Osteoblast (primary cell): ENCODE results near the gene TARBP1. TPM values are rescaled to one million over a fixed set of nuclear protein-coding genes. Genes with fewer than 3 reads are reported as not detected.
"Not testable (repeated sequence)": the region's sequence is repeated elsewhere in the genome, so short reads cannot be mapped to it uniquely, and the experiment has no call there.

Experiments
- DNase-seq: peaks from one replicate; pipeline ENCODE4 v3.0.0; 2011; ENCODE audit warnings: low spot score, mixed read lengths; ENCODE audit not compliant: insufficient read length; ENCODE audit errors: missing footprints
- H2AFZ ChIP-seq: 2 replicates; pipeline ENCODE4 v1.6.0; 2011; ENCODE audit warnings: mild to moderate bottlenecking, low read length
- H3K27ac ChIP-seq: 2 replicates; pipeline ENCODE4 v1.5.1; 2011; ENCODE audit warnings: mild to moderate bottlenecking, low read depth, low read length, moderate library complexity
- H3K27me3 ChIP-seq: 2 replicates; pipeline ENCODE4 v1.6.0; 2012; ENCODE audit warnings: mild to moderate bottlenecking, control low read depth, inconsistent platforms, low read length, moderate library complexity; ENCODE audit not compliant: insufficient read depth
- H3K36me3 ChIP-seq: 2 replicates; pipeline ENCODE4 v1.5.1; 2011; ENCODE audit warnings: mild to moderate bottlenecking, low read length, control low read depth, moderate library complexity; ENCODE audit not compliant: insufficient read depth
- H3K4me1 ChIP-seq: 2 replicates; pipeline ENCODE4 v1.5.1; 2011; ENCODE audit warnings: mild to moderate bottlenecking, low read length, control low read depth, moderate library complexity; ENCODE audit not compliant: insufficient read depth
- H3K4me2 ChIP-seq: 2 replicates; pipeline ENCODE4 v1.6.0; 2011; ENCODE audit warnings: mild to moderate bottlenecking, low read length; ENCODE audit not compliant: insufficient read depth
- H3K4me3 ChIP-seq: fragments of 200-600 bp; sonication (generic); 3 replicates; pipeline ENCODE4 v1.5.1; 2012; ENCODE audit warnings: mild to moderate bottlenecking, low read length, inconsistent platforms; ENCODE audit not compliant: insufficient read depth
- H3K79me2 ChIP-seq: 2 replicates; pipeline ENCODE4 v1.6.0; 2012; ENCODE audit warnings: mild to moderate bottlenecking, low read length, control low read depth, inconsistent platforms; ENCODE audit not compliant: insufficient read depth
- H3K9me3 ChIP-seq: 2 replicates; pipeline ENCODE4 v1.5.1; 2011; ENCODE audit warnings: low read depth, low read length, control low read depth
- H4K20me1 ChIP-seq: 2 replicates; pipeline ENCODE4 v1.6.0; 2012; ENCODE audit warnings: mild to moderate bottlenecking, low read length, control low read depth; ENCODE audit not compliant: insufficient read depth
- CTCF ChIP-seq: IDR thresholded peaks from 2 replicates; pipeline ENCODE4 v1.5.1; 2011; ENCODE audit warnings: mild to moderate bottlenecking, low read depth, low read length, moderate library complexity; ENCODE audit errors: extremely low read depth
- total RNA-seq: library from RNA; depleted of rRNA; stranded (reverse); fragments of >200 nt; gene quantifications from 2 replicates; pipeline ENCODE4 v1.2.3, GENCODE V29; 2012

The TARBP1 gene
- total RNA-seq, 1 donor = 29.7 TPM

GRCh38 chr1:234519506-234519905, 40.5 kb upstream of the TARBP1 start:
- DNase-seq = no peak
- Histone ChIP-seq H3K36me3 (no peaks in the 10 kb centered on the region), H3K9me3 (no peaks in the 10 kb centered on the region), H2AFZ (no peak overlapping the region), H3K27me3 (no peaks in the 10 kb centered on the region), H3K4me3 (no peak overlapping the region), H3K4me1 (peaks cover 33% of the 10 kb centered on the region), H3K79me2 (no peaks in the 10 kb centered on the region), H4K20me1 (no peaks in the 10 kb centered on the region), H3K27ac (no peak overlapping the region), H3K4me2 (no peak overlapping the region)
- no peak for TF ChIP-seq CTCF

DNA sequence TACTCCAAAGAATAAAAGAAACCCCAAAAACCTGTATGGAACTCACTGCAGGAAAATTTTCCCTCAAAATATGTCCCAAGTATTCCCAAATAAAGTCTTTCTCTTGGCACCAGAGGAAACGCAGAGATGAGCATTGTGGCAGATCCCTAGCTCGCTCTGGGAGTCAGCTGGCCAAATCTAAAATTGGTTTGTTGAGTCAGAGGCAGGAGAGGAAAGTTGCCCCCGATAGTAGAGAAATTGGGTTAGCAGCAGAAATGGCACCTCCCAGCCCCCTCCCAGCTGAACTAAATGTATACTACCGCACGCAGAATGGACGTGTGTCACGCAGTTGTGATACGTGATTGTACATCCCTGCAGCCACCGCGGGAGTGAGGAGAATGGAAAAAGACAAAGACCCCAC, 39.9 kb upstream of the TARBP1 start:
- TF ChIP-seq CTCF = no peak
- H3K36me3 ChIP-seq = no peaks in the 10 kb centered on the region
- H3K4me2 ChIP-seq = no peak overlapping the region
- no peak overlapping the region for H3K4me3 ChIP-seq
- H3K79me2 ChIP-seq = no peaks in the 10 kb centered on the region
- H2AFZ ChIP-seq = no peak overlapping the region
- H3K9me3 ChIP-seq = no peaks in the 10 kb centered on the region
- peaks cover 29% of the 10 kb centered on the region for H3K4me1 ChIP-seq
- DNase-seq = no peak
- no peaks in the 10 kb centered on the region for H3K27me3 ChIP-seq
- H3K27ac ChIP-seq = no peak overlapping the region
- H4K20me1 ChIP-seq = no peaks in the 10 kb centered on the region

DNA sequence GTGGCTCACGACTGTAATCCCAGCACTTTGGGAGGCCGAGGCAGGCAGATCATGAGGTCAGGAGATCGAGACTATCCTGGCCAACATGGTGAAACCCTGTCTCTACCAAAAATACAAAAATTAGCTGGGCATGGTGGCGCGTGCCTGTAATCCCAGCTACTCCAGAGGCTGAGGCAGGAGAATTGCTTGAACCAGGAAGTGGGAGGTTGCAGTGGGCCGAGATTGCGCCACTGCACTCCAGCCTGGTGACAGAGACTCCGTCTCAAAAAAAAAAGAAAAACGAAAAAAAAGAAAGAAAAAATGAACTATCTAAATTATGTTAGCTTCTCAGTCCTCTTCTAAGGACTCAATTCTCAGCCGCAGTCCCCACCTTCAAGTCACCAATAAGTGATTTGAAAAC, 39.1 kb upstream of the TARBP1 start:
- not testable (repeated sequence) for H3K27ac ChIP-seq

GRCh38 chr1:234517110-234517802, 38.3 kb upstream of the TARBP1 start:
- no peaks in the 10 kb centered on the region for H3K36me3 ChIP-seq
- no peak for TF ChIP-seq CTCF
- no peaks in the 10 kb centered on the region for H3K9me3 ChIP-seq
- H3K27ac ChIP-seq = no peak overlapping the region
- H3K27me3 ChIP-seq = no peaks in the 10 kb centered on the region
- no peak overlapping the region for H3K4me2 ChIP-seq
- H2AFZ ChIP-seq = peak overlapping the region; percentile 18
- no peak overlapping the region for H3K4me3 ChIP-seq
- no peak for DNase-seq
- no peaks in the 10 kb centered on the region for H4K20me1 ChIP-seq
- peaks cover 16% of the 10 kb centered on the region for H3K4me1 ChIP-seq
- H3K79me2 ChIP-seq = no peaks in the 10 kb centered on the region

More for the DNA sequence above, 39.1 kb upstream of the TARBP1 start:
- H3K4me2 ChIP-seq, H3K79me2 ChIP-seq, H3K27me3 ChIP-seq, H4K20me1 ChIP-seq, H3K36me3 ChIP-seq, H3K9me3 ChIP-seq, H2AFZ ChIP-seq, H3K4me3 ChIP-seq, DNase-seq: not testable (repeated sequence)
- peaks cover 24% of the 10 kb centered on the region for H3K4me1 ChIP-seq
